NCI-H526 treated with DMSO at 0.1 percent for 48 hours (cell line): Measurements from ENCODE around the gene KDM3A.
"Not testable (repeated sequence)": the region's sequence is repeated elsewhere in the genome, so short reads cannot be mapped to it uniquely, and the experiment has no call there.

Experiments
- DNase-seq: peaks from one replicate; lab custom pipeline; 2025; lab: John Stamatoyannopoulos, UW

The KDM3A gene

GRCh38 chr2:86480105-86480504 is 38.9 kb downstream of the KDM3A start:
- DNase-seq, result no peak

DNA sequence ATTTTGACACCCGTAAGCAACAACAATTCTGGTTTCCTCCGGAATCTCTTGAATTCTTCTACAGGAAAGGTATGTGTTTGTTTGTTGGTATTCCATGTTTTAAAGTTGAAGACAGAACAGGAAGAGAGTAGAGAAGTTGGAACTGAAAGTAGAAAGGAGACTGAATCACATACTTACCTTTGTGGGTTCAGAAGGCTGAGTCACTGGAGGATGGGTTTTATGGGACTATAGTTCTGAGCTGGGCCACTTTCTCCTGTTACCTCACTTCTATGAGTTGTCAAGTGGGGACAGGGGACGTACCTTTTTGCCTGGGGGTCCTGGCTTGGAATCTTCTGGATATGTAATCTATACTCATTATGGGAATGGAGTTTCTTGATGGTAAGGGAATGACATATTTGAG is 40.9 kb downstream of the KDM3A start:
- DNase-seq, result no peak

DNA sequence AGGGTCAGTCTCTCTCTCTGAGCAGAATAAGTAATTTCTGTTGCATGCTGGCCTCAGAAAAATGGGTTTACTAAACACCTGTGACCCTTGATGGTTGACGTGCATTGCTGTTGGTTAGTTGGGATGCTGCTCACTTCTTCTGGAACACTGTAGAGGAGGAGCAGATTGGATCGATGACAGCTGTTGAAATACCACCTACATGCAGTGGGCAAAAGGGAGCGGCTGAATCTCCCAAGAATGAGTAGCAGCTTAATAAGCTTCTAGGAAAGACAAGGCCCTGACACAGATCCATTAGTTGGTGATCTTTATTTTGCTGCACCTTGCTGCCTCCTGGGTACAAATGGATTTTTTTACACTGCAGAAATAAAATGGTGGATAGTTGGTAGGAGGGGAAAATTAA is 43.2 kb downstream of the KDM3A start:
- DNase-seq, result no peak

GRCh38 chr2:86485103-86485502 is 43.9 kb downstream of the KDM3A start:
- no peak for DNase-seq

DNA sequence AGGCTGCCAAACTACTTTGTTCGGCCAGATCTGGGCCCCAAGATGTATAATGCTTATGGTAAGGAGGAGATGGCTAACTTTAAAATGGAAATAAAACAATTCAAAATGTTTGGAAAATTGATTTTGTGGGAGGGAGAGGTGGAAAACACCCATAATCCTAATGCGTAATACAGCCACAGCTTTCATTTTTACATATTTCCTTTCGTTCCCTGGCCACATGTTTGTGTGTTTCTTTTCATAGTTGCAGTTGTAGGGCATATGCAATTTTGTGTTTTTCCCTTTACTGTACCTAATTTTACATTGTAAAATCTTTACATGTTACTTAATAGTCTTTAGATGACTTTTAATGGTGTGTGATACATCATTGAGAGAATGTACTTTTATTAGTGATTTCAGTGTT is 44.6 kb downstream of the KDM3A start:
- no peak for DNase-seq

- no peak for DNase-seq
Observed at GRCh38 chr2:86487062-86487461, 45.9 kb downstream of the KDM3A start.

GRCh38 chr2:86488561-86489250 is 47.5 kb downstream of the KDM3A start:
- DNase-seq, result no peak

DNA sequence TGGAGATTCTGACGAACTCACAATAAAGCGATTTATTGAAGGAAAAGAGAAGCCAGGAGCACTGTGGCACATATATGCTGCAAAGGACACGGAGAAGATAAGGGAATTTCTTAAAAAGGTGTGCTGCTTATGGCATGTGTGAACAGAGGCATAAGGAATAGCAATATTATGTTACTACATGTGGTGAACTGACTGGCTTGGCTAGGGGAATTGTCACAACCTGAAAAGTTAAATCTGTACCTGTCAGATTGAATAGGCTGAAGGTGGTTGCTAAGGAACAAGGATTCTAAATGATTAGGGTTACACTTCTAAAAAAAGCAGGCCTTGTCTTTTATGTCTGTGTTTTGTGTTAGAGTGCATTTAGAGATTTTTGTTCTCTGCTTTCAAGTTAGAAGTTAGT is 48.4 kb downstream of the KDM3A start:
- no peak for DNase-seq

- no peak for DNase-seq
Observed at GRCh38 chr2:86490245-86490644, 49.1 kb downstream of the KDM3A start.

DNA sequence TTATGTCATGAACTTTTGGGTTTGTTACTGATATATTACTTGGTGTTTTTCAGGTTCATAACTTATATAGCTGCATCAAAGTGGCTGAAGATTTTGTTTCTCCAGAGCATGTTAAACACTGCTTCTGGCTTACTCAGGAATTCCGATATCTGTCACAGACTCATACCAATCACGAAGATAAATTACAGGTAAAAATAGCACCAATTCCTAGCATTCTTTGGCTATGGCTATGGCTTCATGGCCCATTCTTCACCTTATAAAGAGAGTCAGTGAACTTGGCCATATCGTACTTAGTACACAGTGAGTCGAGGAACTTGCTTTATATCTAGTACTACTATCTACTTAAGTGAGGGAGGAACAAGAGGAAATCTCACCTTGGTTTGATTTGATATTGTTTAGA is 49.9 kb downstream of the KDM3A start:
- DNase-seq, result no peak

DNA sequence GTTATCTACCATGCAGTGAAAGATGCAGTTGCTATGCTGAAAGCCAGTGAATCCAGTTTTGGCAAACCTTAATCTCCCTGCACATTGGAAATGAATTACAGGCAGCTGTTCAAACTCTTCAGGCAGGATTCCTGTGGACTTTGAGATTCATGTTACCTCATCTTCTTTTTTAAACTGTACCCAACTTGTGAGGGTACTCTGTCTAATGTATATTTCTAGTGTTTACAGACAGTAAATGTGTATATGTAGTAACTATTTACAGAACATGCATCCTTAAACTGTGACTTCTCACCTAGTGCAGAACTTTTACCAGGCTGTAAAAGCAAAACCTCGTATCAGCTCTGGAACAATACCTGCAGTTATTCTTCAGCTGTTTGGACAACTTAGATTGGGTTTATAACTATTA is 50.9 kb downstream of the KDM3A start:
- DNase-seq, result no peak

DNA sequence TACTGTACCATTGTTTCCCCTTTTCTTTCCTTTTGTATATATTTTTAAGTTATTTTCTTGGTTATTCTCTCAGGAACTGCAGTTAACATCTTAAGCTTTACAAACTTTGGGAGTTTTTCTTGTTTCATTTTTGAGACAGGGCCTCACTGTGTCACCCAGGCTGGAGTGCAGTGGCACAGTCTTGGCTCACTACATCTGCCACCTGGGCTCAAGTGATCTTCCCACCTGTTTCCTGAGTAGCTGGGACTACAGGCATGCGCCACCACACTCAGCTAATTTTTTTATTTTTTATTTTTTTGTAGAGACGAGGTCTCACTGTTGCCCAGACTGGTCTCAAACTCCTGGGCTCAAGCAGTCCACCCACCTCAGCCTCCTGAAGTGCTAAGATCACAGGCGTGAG is 55.2 kb downstream of the KDM3A start:
- DNase-seq, result not testable (repeated sequence)

- DNase-seq, result no peak
Observed at GRCh38 chr2:86498468-86499260, 57.5 kb downstream of the KDM3A start.

DNA sequence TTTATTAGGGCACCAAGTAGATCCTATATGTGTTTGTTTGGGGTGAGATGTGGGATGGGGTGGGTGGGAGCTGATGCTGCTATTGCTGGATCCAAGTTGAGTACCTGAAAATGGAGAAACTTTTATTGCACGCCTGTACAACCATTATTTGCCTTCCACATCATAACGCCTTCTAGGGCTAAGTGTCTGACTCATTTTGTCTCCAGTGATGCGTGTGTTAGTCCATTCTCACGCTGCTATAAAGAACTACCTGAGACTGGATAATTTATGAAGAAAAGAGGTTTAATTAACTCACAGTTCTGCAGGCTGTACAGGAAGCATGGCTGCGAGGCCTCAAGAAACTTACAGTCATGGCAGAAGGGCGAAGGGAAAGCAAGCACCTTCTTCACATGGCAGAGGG is 58.2 kb downstream of the KDM3A start:
- DNase-seq, result no peak

DNA sequence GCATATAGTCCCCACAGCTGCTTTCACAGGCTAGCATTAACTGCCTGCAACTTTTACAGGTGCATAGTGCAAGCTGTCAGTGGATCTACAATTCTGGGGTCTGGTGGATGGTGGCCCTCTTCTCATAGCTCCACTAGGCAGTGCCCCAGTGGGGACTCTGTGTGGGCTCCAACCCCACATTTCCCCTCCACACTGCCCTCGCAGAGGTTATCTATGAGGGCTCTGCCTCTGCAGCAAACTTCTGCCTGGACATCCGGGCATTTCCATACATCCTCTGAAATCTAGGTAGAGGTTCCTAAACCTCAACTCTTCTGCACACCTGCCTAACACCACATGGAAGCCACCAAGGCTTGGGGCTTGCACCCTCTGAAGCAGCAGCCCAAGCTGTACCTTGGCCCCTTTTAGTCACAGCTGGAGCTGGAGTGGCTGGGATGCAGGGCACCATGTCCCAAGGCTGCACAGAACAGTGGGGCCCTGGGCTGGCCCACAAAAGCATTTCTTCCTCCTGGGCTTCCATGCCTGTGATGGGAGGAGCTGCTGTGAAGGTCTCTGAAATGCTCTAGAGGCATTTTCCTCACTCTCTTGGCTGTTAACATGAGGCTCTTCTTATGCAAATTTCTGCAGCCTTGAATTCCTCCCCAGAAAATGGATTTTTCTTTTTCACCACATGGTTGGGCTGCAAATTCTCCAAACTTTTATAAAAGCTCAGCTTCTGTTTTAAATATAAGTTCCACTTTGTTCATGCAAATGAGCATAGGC is 59.3 kb downstream of the KDM3A start:
- no peak for DNase-seq

- DNase-seq, result no peak
Observed at GRCh38 chr2:86507600-86507999, 66.4 kb downstream of the KDM3A start.

- no peak for DNase-seq
Observed at GRCh38 chr2:86510436-86510933, 69.3 kb downstream of the KDM3A start.

- no peak for DNase-seq
Observed at GRCh38 chr2:86512034-86512433, 70.9 kb downstream of the KDM3A start.

- no peak for DNase-seq
Observed at GRCh38 chr2:86512892-86513291, 71.7 kb downstream of the KDM3A start.

DNA sequence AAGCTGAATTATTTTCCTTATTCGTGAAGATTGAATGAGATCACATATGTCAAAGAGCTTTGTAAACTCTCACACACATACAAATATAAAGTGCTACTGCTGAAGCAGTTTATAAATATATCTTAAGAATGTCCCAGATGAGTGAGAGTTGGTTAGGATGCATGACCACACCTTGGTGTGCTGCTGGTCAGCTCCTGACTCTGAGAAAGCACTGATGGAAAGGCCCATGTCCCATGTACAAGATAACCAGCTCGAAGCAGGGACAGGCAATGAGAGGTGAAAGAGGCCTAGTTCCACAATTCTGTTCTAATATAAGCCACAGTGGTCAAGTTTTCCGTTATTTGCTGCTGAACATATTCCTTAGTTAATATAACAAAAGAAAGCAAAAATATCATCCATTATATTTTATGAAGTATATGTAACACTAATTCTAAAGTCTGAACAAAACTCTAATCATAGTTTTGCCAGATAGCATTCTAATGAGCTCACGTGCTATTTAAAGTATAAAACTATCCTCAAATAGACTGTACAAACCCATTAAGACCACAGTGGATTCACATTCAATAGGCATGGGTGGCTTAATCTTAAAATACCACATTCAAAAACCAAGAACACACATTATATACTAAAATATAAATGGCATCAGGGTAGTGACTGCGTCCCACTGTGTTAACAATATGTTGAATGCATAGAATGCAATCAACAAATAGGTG is 72.9 kb downstream of the KDM3A start:
- no peak for DNase-seq

DNA sequence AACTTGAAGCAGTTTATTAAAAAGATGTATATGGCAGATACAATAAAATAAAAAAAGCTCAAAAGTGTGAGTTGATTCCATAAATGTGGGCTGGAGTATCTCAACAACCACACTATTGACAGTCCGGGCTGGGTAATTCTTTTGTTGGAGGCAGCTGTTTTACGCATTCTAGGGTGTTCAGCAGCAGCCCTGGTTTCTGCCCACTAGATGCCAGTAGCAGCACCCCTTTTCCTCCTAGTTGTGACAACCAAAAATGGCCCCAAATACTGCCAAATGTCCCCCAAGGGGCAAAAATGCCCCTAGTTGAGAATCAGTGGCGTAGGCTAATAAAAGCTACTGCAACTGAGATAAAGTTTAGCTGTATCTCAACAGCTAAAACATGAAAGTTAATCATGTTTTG is 77.3 kb downstream of the KDM3A start:
- DNase-seq, result no peak

- DNase-seq, result no peak
Observed at GRCh38 chr2:86519349-86519748, 78.2 kb downstream of the KDM3A start.
